ENCODE data around the gene ARPC5. TPM values are rescaled to one million over a fixed set of nuclear protein-coding genes. Genes with fewer than 3 reads are reported as not detected.

ARPC5 gene
- total RNA-seq, 4 donors from 2014 or later: 80.6 to 111 (median 91.1) TPM

GRCh38 chr1:183653876-183654451, 18.4 kb upstream of the ARPC5 start:
- Histone ChIP-seq H3K9me3 (no peaks in the 10 kb centered on the region), H3K4me3 (no peak overlapping the region), H3K36me3 (no peaks in the 10 kb centered on the region), H3K4me1 (peaks cover 25 to 41% (median 37%) of the 10 kb centered on the region in 4 donors), H3K27ac (replicated peaks in 1 of 4) (peak overlapping the region; percentile 1 to 48 (median 32)), H3K27me3 (no peaks in the 10 kb centered on the region)
- no peak for DNase-seq (ENCODE audit: extremely low spot score)
- 74% methylated on average over 4 of the region's 4 CpGs for WGBS
- TF ChIP-seq POLR2AphosphoS5 (IDR thresholded peaks at IDR 0.05): no peak
- no peak for TF ChIP-seq POLR2A (IDR thresholded peaks at IDR 0.05; ENCODE audit: low read depth)
- TF ChIP-seq CTCF (IDR thresholded peaks at IDR 0.05): no peak
- TF ChIP-seq EP300 (IDR thresholded peaks at IDR 0.05): no peak
- intact Hi-C loops (cut with DNase I): no loop called here

GRCh38 chr1:183653462-183653794, 17.8 kb upstream of the ARPC5 start:
- H3K9me3 ChIP-seq: no peaks in the 10 kb centered on the region
- intact Hi-C loops (cut with DNase I): no loop called here
- 100% methylated on average over 3 of the region's 3 CpGs for WGBS
- H3K27ac ChIP-seq (replicated peaks in 1 of 4): peak overlapping the region in 3 of 4 donors; percentile 31 to 48 (median 33)
- no peaks in the 10 kb centered on the region for H3K36me3 ChIP-seq
- no peak overlapping the region for H3K4me3 ChIP-seq
- peaks cover 25 to 41% (median 37%) of the 10 kb centered on the region in 4 donors for H3K4me1 ChIP-seq
- no peaks in the 10 kb centered on the region for H3K27me3 ChIP-seq
- DNase-seq (ENCODE audit: extremely low spot score): no peak
- no peak for TF ChIP-seq POLR2AphosphoS5 (IDR thresholded peaks at IDR 0.05)
- no peak for TF ChIP-seq POLR2A (IDR thresholded peaks at IDR 0.05; ENCODE audit: low read depth)
- no peak for TF ChIP-seq EP300 (IDR thresholded peaks at IDR 0.05)

GRCh38 chr1:183652547-183653461, 17.2 kb upstream of the ARPC5 start, which contains the start of gene APOBEC4:
TSS of gene APOBEC4 (minus strand) at chr1:183653316. CDS start at chr1:183648781, 4,535 bp downstream.
- WGBS: 58% methylated on average over 5 of the region's 5 CpGs
- Histone ChIP-seq H3K27ac (replicated peaks in 1 of 4) (peak within 1 kb of the TSS in 3 of 4 donors; percentile 31 to 48 (median 33)), H3K4me1 (peaks cover 25 to 41% (median 37%) of the 10 kb centered on the region in 4 donors), H3K4me3 (no peak within 1 kb of the TSS), H3K27me3 (no peaks in the 10 kb centered on the region), H3K36me3 (no peaks in the 10 kb centered on the region), H3K9me3 (no peaks in the 10 kb centered on the region)
- TF ChIP-seq EP300 (IDR thresholded peaks at IDR 0.05) (no peak), POLR2AphosphoS5 (IDR thresholded peaks at IDR 0.05) (no peak), POLR2A (IDR thresholded peaks at IDR 0.05; ENCODE audit: low read depth) (no peak)
- intact Hi-C loops (cut with DNase I): no loop called here
- no peak for DNase-seq (ENCODE audit: extremely low spot score)

- H3K4me3 ChIP-seq: no peak overlapping the region
- TF ChIP-seq CTCF (IDR thresholded peaks at IDR 0.05) (no peak), POLR2A (IDR thresholded peaks at IDR 0.05; ENCODE audit: low read depth) (no peak), POLR2AphosphoS5 (IDR thresholded peaks at IDR 0.05) (no peak), EP300 (IDR thresholded peaks at IDR 0.05) (no peak)
- H3K27me3 ChIP-seq: no peaks in the 10 kb centered on the region
- 80% methylated on average over 1 of the region's 1 CpG for WGBS
- no peak for DNase-seq (ENCODE audit: extremely low spot score)
- H3K4me1 ChIP-seq: peaks cover 25 to 41% (median 37%) of the 10 kb centered on the region in 4 donors
- no peaks in the 10 kb centered on the region for H3K36me3 ChIP-seq
- intact Hi-C loops (cut with DNase I): no loop called here
- no peak overlapping the region for H3K27ac ChIP-seq (replicated peaks in 1 of 4)
- no peaks in the 10 kb centered on the region for H3K9me3 ChIP-seq
Measured at GRCh38 chr1:183652107-183652506, 16.5 kb upstream of the ARPC5 start.

- Histone ChIP-seq H3K27me3 (no peaks in the 10 kb centered on the region), H3K9me3 (no peaks in the 10 kb centered on the region), H3K4me1 (peaks cover 25 to 41% (median 37%) of the 10 kb centered on the region in 4 donors), H3K4me3 (no peak overlapping the region), H3K27ac (replicated peaks in 1 of 4) (no peak overlapping the region), H3K36me3 (no peaks in the 10 kb centered on the region)
- intact Hi-C loops (cut with DNase I): no loop called here
- DNase-seq (ENCODE audit: extremely low spot score): no peak
- 80% methylated on average over 5 of the region's 5 CpGs for whole genome bisulfite sequencing
- TF ChIP-seq POLR2AphosphoS5 (IDR thresholded peaks at IDR 0.05): no peak
- no peak for TF ChIP-seq CTCF (IDR thresholded peaks at IDR 0.05)
- no peak for TF ChIP-seq EP300 (IDR thresholded peaks at IDR 0.05)
- no peak for TF ChIP-seq POLR2A (IDR thresholded peaks at IDR 0.05; ENCODE audit: low read depth)
Measured at GRCh38 chr1:183651612-183652011, 16.0 kb upstream of the ARPC5 start.
